C4-2B (cell line): ENCODE results near the gene TMEM120A.

ENCODE experiments used
- H3K27ac ChIP-seq: fragments of 450-650 bp; 2 replicates; pipeline ENCODE4 v1.5.1; 2017
- ZFX ChIP-seq: fragments of 450-650 bp; IDR thresholded peaks from 2 replicates; pipeline ENCODE4 v1.6.1; 2017
- TF ChIP-seq, protein P1 (sequence below): fragments of 450-650 bp; conservative IDR thresholded peaks from 2 replicates; pipeline ENCODE4 v1.5.1; 2017; ENCODE audit warnings: mild to moderate bottlenecking

Gene TMEM120A

DNA sequence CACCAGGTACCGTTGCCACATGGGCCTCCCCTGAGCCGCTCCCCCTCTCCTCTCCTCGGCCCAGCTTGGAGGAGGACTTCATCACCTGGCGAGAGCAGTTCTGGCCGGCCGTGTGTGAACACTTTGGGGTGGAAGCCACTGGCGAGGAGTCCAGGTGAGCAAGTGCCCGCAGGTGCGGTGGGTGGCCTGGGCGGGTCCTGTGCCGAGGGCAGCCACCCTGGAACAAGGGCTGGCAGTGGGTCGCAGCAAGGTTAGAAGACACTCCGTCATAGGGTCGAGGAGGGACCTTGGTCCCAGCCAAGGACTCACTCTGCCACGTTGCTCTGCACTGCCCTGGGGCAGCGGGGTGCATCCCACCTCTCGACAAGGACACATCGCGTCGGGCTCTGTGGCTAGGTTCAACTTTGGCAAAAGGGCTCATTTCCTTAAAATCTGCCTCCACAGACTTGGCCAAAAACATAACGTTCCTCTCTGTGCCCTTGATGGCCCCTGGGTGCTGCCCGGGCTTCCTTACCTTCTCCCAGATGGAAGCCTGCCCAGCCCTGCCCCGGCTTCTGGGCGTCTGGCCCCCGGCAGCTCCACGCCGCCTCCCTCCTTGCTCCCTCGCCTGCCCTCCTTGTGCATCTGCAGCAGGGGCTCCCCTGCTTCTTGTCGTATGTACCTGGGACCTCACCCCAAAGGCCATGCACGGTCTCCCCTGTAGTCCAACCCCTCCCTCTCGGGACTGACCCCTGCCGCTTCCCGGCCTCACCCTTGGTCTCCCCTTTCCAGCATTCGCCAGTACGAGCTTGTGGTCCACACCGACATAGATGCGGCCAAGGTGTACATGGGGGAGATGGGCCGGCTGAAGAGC lies 12.7 kb downstream of the TMEM120A start:
- no peak for TF ChIP-seq ZFX
- TF ChIP-seq, protein P1, sequence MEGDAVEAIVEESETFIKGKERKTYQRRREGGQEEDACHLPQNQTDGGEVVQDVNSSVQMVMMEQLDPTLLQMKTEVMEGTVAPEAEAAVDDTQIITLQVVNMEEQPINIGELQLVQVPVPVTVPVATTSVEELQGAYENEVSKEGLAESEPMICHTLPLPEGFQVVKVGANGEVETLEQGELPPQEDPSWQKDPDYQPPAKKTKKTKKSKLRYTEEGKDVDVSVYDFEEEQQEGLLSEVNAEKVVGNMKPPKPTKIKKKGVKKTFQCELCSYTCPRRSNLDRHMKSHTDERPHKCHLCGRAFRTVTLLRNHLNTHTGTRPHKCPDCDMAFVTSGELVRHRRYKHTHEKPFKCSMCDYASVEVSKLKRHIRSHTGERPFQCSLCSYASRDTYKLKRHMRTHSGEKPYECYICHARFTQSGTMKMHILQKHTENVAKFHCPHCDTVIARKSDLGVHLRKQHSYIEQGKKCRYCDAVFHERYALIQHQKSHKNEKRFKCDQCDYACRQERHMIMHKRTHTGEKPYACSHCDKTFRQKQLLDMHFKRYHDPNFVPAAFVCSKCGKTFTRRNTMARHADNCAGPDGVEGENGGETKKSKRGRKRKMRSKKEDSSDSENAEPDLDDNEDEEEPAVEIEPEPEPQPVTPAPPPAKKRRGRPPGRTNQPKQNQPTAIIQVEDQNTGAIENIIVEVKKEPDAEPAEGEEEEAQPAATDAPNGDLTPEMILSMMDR = no peak
- H3K27ac ChIP-seq = no peak overlapping the region

DNA sequence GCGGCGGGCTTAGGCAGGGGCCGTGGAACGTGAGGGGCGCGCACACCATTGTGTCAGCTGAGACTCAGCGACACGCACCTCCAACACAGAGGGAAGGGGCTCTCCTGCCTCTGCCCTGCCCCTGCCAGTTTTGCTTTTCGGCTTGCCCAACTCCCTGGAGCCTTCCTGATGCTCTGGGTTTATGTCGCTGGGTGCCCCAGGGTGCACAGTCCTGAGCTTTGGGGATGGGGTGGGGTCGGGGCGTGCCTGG lies 13.3 kb downstream of the TMEM120A start:
- no peak overlapping the region for H3K27ac ChIP-seq
- TF ChIP-seq ZFX = no peak
- TF ChIP-seq, protein P1 = no peak

DNA sequence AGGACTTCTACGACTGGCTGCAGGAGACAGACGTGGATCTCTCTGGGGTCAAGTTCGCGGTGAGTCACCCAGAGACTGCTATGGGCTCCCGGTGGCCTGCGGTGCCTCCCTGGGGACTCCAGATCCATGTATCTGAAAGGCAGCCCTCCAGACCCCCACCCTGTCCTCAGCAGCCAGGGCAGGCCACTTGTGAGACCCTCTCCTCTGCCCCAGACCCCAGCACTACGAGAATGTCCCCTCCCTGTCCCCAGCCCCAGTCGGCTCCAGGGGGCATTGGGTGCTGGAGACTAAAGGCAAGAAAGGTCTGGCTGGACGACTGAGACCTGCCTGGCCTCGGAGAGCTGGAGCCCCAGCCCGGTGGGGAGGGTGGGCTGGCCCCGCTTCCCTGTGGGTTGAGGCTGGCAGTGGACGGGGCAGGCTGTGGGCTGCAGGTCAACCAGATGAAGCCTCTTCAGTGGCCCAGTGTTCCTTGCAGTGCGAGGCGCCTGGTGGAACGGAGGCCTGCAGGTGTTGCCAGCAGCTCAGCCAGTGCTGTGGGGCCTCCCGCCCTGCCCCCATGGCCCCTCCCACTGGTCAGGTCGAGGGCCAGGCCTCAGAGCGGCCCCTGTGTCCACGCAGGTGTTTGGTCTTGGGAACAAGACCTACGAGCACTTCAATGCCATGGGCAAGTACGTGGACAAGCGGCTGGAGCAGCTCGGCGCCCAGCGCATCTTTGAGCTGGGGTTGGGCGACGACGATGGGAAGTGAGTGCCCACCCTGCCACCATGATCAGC lies 13.8 kb downstream of the TMEM120A start:
- no peak for TF ChIP-seq ZFX
- TF ChIP-seq, protein P1 = no peak
- no peak overlapping the region for H3K27ac ChIP-seq

DNA sequence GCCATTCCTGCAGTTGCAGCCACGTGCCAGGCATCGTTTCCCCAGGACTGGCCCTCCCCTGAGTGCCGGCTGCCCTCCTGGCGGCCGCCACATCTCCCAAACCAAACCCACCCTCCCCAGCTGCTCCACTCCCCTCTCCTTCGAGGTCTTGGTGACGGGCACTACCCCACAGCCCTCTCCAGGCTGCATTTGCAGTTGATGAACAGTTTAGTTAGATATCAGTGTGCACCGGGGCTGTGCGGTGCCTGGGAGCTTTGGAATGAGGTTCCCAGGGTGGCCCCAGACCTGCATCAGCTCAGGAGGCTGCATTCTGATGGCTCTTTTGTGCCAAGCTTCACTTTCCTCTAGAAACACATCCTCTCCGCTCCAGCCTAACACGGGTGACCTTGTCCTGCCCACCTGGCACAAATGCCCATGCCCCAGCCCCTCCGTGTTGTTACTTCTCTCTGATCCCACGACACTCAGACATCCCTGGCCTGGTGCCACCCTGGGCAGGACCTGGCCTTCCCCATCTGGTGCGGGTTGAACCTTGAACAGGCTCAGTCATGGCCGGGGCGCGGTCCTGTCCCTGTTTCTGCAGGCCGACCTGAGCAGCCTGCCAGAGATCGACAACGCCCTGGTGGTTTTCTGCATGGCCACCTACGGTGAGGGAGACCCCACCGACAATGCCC lies 14.5 kb downstream of the TMEM120A start:
- no peak overlapping the region for H3K27ac ChIP-seq
- no peak for TF ChIP-seq ZFX
- TF ChIP-seq, protein P1 = no peak

DNA sequence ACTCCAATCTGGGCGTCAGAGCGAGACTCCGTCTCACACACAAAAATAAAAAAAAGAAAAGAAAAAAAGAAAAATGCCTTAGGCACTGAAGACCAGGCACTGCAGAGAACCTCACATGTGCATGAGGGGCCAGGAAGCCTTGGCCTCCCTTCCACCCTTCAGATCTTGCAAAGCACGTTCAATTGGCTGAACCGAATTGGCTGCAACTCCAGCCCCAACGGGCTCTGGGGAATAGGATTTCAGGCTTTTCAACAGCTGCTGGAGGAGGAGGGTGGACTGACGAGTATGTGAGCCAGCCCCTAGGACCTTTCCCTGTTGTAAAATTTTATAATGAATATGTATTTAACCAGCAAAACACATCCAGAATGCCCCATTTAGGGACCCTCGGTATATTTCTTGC lies 16.7 kb downstream of the TMEM120A start:
- TF ChIP-seq, protein P1 = no peak
- no peak for TF ChIP-seq ZFX
- no peak overlapping the region for H3K27ac ChIP-seq

DNA sequence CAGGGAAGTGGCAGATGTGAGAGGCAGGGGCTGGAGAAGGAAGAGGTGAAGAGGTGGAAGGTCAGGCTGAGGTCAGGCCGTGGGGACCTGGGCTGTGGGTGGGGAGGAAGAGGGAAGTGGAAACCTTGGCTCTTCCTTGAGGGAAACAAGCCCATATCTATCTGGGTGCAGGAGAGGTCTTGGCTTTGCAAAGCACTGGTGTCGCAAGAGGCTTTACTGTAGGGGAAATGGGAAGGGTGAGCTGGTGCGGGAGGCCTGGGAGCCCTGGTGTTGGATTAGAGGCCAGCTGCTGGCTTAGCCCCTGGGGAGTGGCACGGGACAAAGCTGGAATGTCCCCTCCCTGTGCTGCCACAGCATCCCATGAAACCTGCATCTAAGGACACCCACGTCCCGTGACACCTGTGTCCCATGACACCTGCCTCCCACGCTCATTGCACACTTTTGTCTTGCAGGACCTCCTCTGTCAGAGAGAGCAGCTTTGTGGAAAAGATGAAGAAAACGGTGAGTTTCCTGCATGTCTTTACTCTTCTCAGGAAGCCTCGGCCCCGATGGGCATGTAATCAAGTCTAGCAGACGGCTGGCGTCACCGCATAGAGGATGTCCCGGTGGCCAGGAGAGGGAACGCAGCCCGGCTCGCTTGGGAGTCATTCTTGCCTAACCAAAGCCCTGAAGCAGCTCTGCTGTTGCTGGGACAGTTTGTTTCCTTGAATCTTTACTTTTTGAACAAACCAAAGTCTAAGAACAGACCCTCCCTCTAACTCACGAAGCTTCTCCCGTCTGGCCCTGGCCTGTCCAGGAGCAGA lies 22.2 kb downstream of the TMEM120A start:
- H3K27ac ChIP-seq = no peak overlapping the region
- no peak for TF ChIP-seq ZFX
- TF ChIP-seq, protein P1 = no peak
